HepG2 (cell line): ENCODE measurements around the gene SPHK1. TPM values are rescaled to one million over a fixed set of nuclear protein-coding genes. Genes with fewer than 3 reads are reported as not detected.

ENCODE experiments used
- CREB3 ChIP-seq: sonication (generic); formaldehyde crosslinking; IDR thresholded peaks from 2 replicates; pipeline ENCODE4 v1.5.0; 2020; ENCODE audit warnings: missing genetic modification reagents
- E2F1 ChIP-seq: sonication (generic); formaldehyde crosslinking; IDR thresholded peaks from 2 replicates; pipeline ENCODE4 v1.5.0; 2020; ENCODE audit warnings: missing genetic modification reagents
- REL ChIP-seq: sonication (generic); formaldehyde crosslinking; conservative IDR thresholded peaks from 2 replicates; pipeline ENCODE4 v1.8.0; 2022; ENCODE audit warnings: mild to moderate bottlenecking, missing genetic modification reagents, moderate library complexity
- ZFP82 ChIP-seq: sonication (generic); formaldehyde crosslinking; IDR thresholded peaks from 2 replicates; pipeline ENCODE4 v1.5.1; 2020; ENCODE audit warnings: mild to moderate bottlenecking, missing genetic modification reagents, borderline replicate concordance
- ZNF30 ChIP-seq: sonication (generic); formaldehyde crosslinking; IDR thresholded peaks from 2 replicates; pipeline ENCODE4 v1.5.0; 2020; ENCODE audit warnings: mild to moderate bottlenecking, missing genetic modification reagents
- ZNF407 ChIP-seq: sonication (generic); formaldehyde crosslinking; IDR thresholded peaks from one replicate; pipeline ENCODE4 v1.5.1; 2020; ENCODE audit warnings: mild to moderate bottlenecking, missing genetic modification reagents; ENCODE audit errors: not compliant biosample characterization
- ZNF503 ChIP-seq: sonication (generic); formaldehyde crosslinking; IDR thresholded peaks from 2 replicates; pipeline ENCODE4 v1.4.0; 2020; ENCODE audit warnings: missing genetic modification reagents
- ZNF687 ChIP-seq: sonication (generic); formaldehyde crosslinking; IDR thresholded peaks from 2 replicates; pipeline ENCODE4 v1.5.1; 2020; ENCODE audit warnings: mild to moderate bottlenecking, missing genetic modification reagents, moderate library complexity
- ZNF776 ChIP-seq: sonication (generic); formaldehyde crosslinking; IDR thresholded peaks from 2 replicates; pipeline ENCODE4 v1.4.0; 2020; ENCODE audit warnings: mild to moderate bottlenecking, missing genetic modification reagents
- ZNF850 ChIP-seq: sonication (generic); formaldehyde crosslinking; conservative IDR thresholded peaks from 2 replicates; pipeline ENCODE4 v1.9.0; 2021; ENCODE audit warnings: mild to moderate bottlenecking, missing genetic modification reagents
- polyA plus RNA-seq, 8 experiments: library from polyadenylated mRNA; depleted of rRNA in 3 of 8; stranded (reverse) in 7 of 8; unstranded in 1 of 8; fragments of >200 nt; fragmentation: Illumina TruSeq in 4 of 8; extraction: Trizol in 4 of 8; gene quantifications; 2 replicates each; pipeline versions ENCODE4 v1.2.1 to v1.2.3, GENCODE V29; 2011 to 2016; ENCODE audit warnings: low read depth in 4 of 8, missing spikeins in 1 of 8, mixed read lengths in 1 of 8; ENCODE audit not compliant: insufficient read depth in 1 of 8
- total RNA-seq, 5 experiments: library from RNA; depleted of rRNA; stranded (reverse); fragments of >200 nt; fragmentation: Illumina TruSeq; extraction: Trizol; gene quantifications; 2 replicates each; pipeline ENCODE4 v1.2.3, GENCODE V29; 2016; ENCODE audit warnings: low read depth in 1 of 5

Gene SPHK1
- total and polyA plus RNA-seq, 2 of the 13 experiments (the other 11 are each of a cell fraction or from before 2014, with no cell fraction given), result 129 to 160 TPM

GRCh38 chr17:76382803-76383545 is 1.4 kb upstream of the SPHK1 start (continued):
- peak; percentile 73 for TF ChIP-seq ZNF407 (CRISPR knock-in tag)
- peak; percentile 66; the same call in 1 of the 2 replicates for TF ChIP-seq ZFP82 (CRISPR knock-in tag)
- 0 out of 2 replicates have a peak, but pooled peaks have one; percentile 9 for TF ChIP-seq ZNF850 (CRISPR knock-in tag)
- TF ChIP-seq REL, result no peak; the same call in 1 of the 2 replicates
- no peak for TF ChIP-seq CREB3 (CRISPR knock-in tag)
- peak; percentile 90; the same call in 1 of the 2 replicates for TF ChIP-seq ZNF30 (CRISPR knock-in tag)
- peak; percentile 70 for TF ChIP-seq ZNF503 (CRISPR knock-in tag)
- TF ChIP-seq ZNF776, result no peak; the same call in 1 of the 2 replicates
- peak; percentile 67 for TF ChIP-seq ZNF687
- TF ChIP-seq E2F1, result 0 out of 2 replicates have a peak, but pooled peaks have one; percentile 20
